ENCODE measurements around the gene DGKG.

Gene DGKG

GRCh38 chr3:186290796-186291195, 71.2 kb downstream of the DGKG start:
- Histone ChIP-seq H3K27me3 (ENCODE audit: control insufficient read depth, low read length) (no peaks in the 10 kb centered on the region; the same call in 1 of the 2 replicates), H3K79me2 (ENCODE audit: control insufficient read depth, low read length) (no peaks in the 10 kb centered on the region), H3K4me3 (ENCODE audit: low read length) (no peak overlapping the region), H3K4me2 (ENCODE audit: low read length) (no peak overlapping the region), H3K36me3 (ENCODE audit: control insufficient read depth, low read length) (no peaks in the 10 kb centered on the region), H3K9me2 (replicated peaks; ENCODE audit: control insufficient read depth, low read length) (no peaks in the 10 kb centered on the region), H4K20me1 (ENCODE audit: control insufficient read depth, insufficient read depth, low read depth, low read length) (no peaks in the 10 kb centered on the region), H3K27ac (ENCODE audit: low read depth, low read length) (no peak overlapping the region), H3F3A (ENCODE audit: control insufficient read depth, insufficient read depth) (no peaks in the 10 kb centered on the region), H3K4me1 (ENCODE audit: control insufficient read depth, low read length) (no peaks in the 10 kb centered on the region), H3K9me3 (ENCODE audit: control insufficient read depth, insufficient read depth, low read length) (no peaks in the 10 kb centered on the region)
- TF ChIP-seq EZH2phosphoT487 (IDR thresholded peaks at IDR 0.05; ENCODE audit: borderline replicate concordance, low read length) (no peak), CTCF (IDR thresholded peaks at IDR 0.05; ENCODE audit: low read depth, low read length, poor library complexity, severe bottlenecking) (no peak)

- Histone ChIP-seq H4K20me1 (ENCODE audit: control insufficient read depth, insufficient read depth, low read depth, low read length) (no peaks in the 10 kb centered on the region), H3K79me2 (ENCODE audit: control insufficient read depth, low read length) (no peaks in the 10 kb centered on the region), H3K4me2 (ENCODE audit: low read length) (no peak overlapping the region), H3K9me3 (ENCODE audit: control insufficient read depth, insufficient read depth, low read length) (no peaks in the 10 kb centered on the region), H3F3A (ENCODE audit: control insufficient read depth, insufficient read depth) (no peaks in the 10 kb centered on the region), H3K4me1 (ENCODE audit: control insufficient read depth, low read length) (no peaks in the 10 kb centered on the region), H3K36me3 (ENCODE audit: control insufficient read depth, low read length) (no peaks in the 10 kb centered on the region), H3K9me2 (replicated peaks; ENCODE audit: control insufficient read depth, low read length) (no peaks in the 10 kb centered on the region), H3K27ac (ENCODE audit: low read depth, low read length) (no peak overlapping the region), H3K27me3 (ENCODE audit: control insufficient read depth, low read length) (no peaks in the 10 kb centered on the region; the same call in 1 of the 2 replicates), H3K4me3 (ENCODE audit: low read length) (no peak overlapping the region)
- no peak for TF ChIP-seq EZH2phosphoT487 (IDR thresholded peaks at IDR 0.05; ENCODE audit: borderline replicate concordance, low read length)
- TF ChIP-seq CTCF (IDR thresholded peaks at IDR 0.05; ENCODE audit: low read depth, low read length, poor library complexity, severe bottlenecking), result no peak
These were observed 74.3 kb downstream of the DGKG start for GRCh38 chr3:186287711-186288110.

DNA sequence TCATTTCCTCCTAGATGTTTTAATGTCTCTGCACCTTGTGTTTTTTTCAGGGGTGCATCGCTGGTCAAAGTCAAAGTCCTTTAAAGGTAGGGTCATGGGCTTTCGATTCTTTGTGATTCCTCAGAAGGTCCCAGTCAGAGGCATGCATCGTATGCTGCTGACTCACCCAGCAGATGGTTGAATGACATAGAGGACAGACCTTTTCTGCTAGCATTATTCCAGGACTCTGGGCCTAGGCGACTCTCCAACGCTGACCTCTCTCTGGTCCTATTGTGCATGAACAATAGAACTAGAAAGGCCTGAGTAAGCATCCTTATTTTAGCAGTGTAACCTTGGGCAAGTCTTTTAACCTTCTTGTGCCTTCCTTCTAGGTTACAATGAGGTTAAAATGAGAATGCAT, 75.9 kb downstream of the DGKG start:
- no peaks in the 10 kb centered on the region for H3K36me3 ChIP-seq (ENCODE audit: control insufficient read depth, low read length)
- no peaks in the 10 kb centered on the region for H3F3A ChIP-seq (ENCODE audit: control insufficient read depth, insufficient read depth)
- H3K27me3 ChIP-seq (ENCODE audit: control insufficient read depth, low read length), result no peaks in the 10 kb centered on the region; the same call in 1 of the 2 replicates
- H3K79me2 ChIP-seq (ENCODE audit: control insufficient read depth, low read length), result no peaks in the 10 kb centered on the region
- H4K20me1 ChIP-seq (ENCODE audit: control insufficient read depth, insufficient read depth, low read depth, low read length), result no peaks in the 10 kb centered on the region
- H3K27ac ChIP-seq (ENCODE audit: low read depth, low read length), result no peak overlapping the region
- H3K9me2 ChIP-seq (replicated peaks; ENCODE audit: control insufficient read depth, low read length), result no peaks in the 10 kb centered on the region
- H3K9me3 ChIP-seq (ENCODE audit: control insufficient read depth, insufficient read depth, low read length), result no peaks in the 10 kb centered on the region
- TF ChIP-seq CTCF (IDR thresholded peaks at IDR 0.05; ENCODE audit: low read depth, low read length, poor library complexity, severe bottlenecking) (no peak), EZH2phosphoT487 (IDR thresholded peaks at IDR 0.05; ENCODE audit: borderline replicate concordance, low read length) (no peak)
- H3K4me1 ChIP-seq (ENCODE audit: control insufficient read depth, low read length), result peaks cover 2% of the 10 kb centered on the region
- H3K4me2 ChIP-seq (ENCODE audit: low read length), result no peak overlapping the region
- H3K4me3 ChIP-seq (ENCODE audit: low read length), result no peak overlapping the region
